ENCODE results near the gene PRKCE.

- TF ChIP-seq, protein P1, sequence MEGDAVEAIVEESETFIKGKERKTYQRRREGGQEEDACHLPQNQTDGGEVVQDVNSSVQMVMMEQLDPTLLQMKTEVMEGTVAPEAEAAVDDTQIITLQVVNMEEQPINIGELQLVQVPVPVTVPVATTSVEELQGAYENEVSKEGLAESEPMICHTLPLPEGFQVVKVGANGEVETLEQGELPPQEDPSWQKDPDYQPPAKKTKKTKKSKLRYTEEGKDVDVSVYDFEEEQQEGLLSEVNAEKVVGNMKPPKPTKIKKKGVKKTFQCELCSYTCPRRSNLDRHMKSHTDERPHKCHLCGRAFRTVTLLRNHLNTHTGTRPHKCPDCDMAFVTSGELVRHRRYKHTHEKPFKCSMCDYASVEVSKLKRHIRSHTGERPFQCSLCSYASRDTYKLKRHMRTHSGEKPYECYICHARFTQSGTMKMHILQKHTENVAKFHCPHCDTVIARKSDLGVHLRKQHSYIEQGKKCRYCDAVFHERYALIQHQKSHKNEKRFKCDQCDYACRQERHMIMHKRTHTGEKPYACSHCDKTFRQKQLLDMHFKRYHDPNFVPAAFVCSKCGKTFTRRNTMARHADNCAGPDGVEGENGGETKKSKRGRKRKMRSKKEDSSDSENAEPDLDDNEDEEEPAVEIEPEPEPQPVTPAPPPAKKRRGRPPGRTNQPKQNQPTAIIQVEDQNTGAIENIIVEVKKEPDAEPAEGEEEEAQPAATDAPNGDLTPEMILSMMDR (IDR thresholded peaks at IDR 0.05) = no peak
- no peak for TF ChIP-seq POLR2A (IDR thresholded peaks at IDR 0.05)
These were observed 268.2 kb downstream of the PRKCE start for GRCh38 chr2:45919711-45920111.

Data from body of pancreas (tissue), 4 donors.